K562 treated with DMSO at 1 percent for 4 hours (cell line): ENCODE data around the gene DCTN5. TPM values are rescaled to one million over a fixed set of nuclear protein-coding genes. Genes with fewer than 3 reads are reported as not detected.

Experiments used
- total RNA-seq: library from RNA; unstranded; fragments of 300-600 nt; gene quantifications from 2 replicates; pipeline ENCODE4 v1.2.3, GENCODE V29; 2022; ENCODE audit not compliant: insufficient read depth

Gene DCTN5
- 37.9 and 42.7 TPM in 2 replicates for total RNA-seq

DNA sequence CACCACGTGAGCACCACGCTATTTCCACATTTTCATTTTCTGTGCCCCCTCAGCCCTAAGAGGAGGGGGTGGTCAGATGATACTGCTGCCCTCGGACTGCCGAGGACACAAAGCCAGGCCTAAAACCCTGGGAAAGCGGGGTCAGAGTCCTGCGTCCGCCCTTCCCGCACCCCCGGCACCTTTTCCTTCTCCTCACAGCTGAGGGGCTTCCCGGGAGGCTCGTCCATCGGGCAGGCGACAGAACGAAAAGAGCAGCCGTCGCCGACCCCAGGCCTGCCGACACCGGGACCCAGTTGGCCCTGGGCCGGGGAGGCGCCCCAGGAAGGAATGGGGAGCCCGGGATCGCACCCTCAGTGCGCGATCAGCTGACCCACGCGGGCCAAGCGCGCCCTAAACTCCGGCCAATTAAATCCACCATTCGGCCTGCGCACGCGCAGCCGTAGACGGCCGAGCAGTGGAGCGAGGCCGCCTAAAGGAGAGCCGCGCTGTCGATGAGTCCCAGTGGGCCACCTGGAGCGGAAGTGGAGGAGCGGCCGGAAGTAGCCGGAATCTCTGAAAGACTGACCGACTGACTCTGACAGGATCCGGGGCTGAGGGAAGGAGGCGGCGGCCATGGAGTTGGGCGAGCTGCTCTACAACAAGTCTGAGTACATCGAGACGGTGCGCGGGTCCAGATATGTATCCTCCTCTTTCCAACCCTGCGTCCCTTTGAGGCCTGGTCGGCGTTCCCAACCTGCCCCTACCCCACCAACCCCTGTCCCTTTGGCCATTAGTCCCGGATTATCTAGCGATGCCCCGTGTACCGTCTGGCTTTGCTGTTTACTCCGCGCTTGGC, at the start of gene DCTN5, which contains the start of gene PALB2:
Gene DCTN5, plus strand, starts transcription at position 536 of the 835 bp plus-strand sequence. Its CDS starts 77 bp downstream, at position 613.
Gene PALB2, minus strand, starts transcription at position 380 of the 835 bp plus-strand sequence. Its CDS starts 153 bp downstream, at position 227.

DNA sequence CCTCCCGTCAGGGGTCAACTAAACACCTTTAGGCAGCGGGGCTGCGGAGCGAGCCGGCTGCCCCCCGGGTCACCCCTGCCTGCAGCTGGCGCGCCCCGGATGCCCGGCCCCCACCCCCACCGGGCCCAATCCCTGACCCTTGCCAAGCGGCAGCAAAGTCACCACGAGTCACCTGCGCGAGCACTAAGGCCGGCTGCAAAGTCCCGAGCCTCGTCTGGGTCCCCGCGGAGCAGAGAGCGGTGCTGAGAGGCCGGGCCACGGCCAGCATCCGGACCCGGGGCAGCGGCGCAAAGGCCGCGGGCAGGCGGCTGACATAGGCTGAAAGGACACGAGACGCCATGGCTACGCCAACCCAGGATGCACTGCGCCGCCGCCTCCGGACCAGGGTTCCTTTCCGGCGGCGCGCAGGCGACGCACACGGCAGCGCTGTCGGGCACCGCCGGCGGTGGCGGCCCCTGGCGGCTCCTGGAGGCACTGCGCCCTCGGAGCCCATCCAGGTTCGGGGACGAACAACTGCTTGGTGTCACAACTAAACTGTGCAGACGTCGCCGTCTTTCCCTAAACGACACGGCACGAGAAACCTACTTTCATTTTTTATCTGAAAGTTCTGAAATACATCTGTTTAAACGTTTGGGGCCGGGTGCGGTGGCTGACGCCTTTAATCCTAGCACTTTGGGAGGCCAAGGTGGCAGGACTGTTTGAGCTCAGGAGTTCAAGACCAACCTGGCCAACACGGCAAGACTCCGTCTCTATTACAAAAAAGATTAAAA, 45.1 kb upstream of the DCTN5 start, which contains the start of gene NDUFAB1:
Gene NDUFAB1, minus strand, starts transcription at position 366 of the 770 bp plus-strand sequence. Its CDS starts 26 bp downstream, at position 340.

DNA sequence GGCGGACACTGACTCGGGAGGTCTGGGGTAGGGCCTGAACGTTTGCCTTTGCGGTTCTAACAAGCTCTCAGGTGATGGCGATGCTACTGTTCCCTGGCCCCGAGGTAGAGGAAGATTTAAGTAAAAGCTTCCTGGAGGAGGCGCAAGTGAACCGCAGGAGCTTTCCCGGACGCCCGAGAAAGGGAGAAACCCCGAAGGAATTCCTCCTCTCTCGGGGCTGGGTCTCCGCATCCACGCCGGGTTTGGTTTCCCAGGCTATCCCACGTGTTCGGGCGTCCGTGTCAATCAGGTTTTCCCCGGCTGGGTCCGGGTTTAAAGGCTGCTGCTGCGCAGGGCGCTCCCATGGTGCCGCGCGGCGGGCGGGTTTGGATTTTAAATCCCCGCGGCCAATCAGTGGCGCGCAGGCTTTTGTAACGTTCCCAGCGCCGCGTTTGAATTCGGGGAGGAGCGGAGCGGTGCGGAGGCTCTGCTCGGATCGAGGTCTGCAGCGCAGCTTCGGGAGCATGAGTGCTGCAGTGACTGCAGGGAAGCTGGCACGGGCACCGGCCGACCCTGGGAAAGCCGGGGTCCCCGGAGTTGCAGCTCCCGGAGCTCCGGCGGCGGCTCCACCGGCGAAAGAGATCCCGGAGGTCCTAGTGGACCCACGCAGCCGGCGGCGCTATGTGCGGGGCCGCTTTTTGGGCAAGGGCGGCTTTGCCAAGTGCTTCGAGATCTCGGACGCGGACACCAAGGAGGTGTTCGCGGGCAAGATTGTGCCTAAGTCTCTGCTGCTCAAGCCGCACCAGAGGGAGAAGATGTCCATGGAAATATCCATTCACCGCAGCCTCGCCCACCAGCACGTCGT, 37.4 kb downstream of the DCTN5 start, which contains the start of gene PLK1:
Gene PLK1, plus strand, starts transcription at position 460 of the 844 bp plus-strand sequence. Its CDS starts 44 bp downstream, at position 504.

DNA sequence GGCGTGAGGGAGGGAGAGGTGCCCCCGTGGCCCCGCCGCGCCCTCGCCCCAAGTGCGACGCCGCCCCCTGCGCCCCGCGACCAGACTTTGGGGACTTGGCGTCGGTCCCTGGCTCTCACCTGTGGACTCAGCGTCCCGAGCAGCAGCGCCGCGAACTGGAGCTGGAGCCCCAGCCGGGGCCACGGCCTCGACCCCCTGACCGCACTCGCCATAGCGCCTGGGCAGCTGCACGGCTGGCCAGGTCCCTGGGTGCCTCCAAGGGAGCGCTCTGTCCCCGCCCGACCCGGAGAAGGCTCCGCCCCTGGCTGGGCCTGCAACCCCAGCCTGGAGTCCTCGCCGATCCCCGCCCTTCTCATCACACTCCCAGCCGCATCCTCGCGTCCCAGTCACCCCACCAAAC, 71.7 kb downstream of the DCTN5 start, which contains the start of gene ERN2:
Gene ERN2, minus strand, starts transcription at position 247 of the 400 bp plus-strand sequence. Its CDS starts 35 bp downstream, at position 212.

Other genes with a start within 250 kb of the DCTN5 start
- gene COG7, start 188.3 kb upstream of the DCTN5 start, total RNA-seq, result 7.7 and 9.2 TPM in 2 replicates
- 37.5 and 46.3 TPM in 2 replicates for gene GGA2, start 131.0 kb upstream of the DCTN5 start, total RNA-seq
- gene EARS2, start 84.1 kb upstream of the DCTN5 start, total RNA-seq, result 7.9 and 9.1 TPM in 2 replicates
- gene UBFD1, start 83.7 kb upstream of the DCTN5 start, total RNA-seq, result 54.4 and 60.7 TPM in 2 replicates
- 153 and 177 TPM in 2 replicates for gene NDUFAB1, start 45.1 kb upstream of the DCTN5 start, total RNA-seq
- gene PALB2, start 156 bp upstream of the DCTN5 start, total RNA-seq, result 8.6 and 10.4 TPM in 2 replicates
- 110 and 119 TPM in 2 replicates for gene PLK1, start 37.4 kb downstream of the DCTN5 start, total RNA-seq
- not detected in 2 replicates for gene ERN2, start 71.8 kb downstream of the DCTN5 start, total RNA-seq
- 0.88 and 0.92 TPM in 2 replicates for gene CHP2, start 113.6 kb downstream of the DCTN5 start, total RNA-seq
- 154 and 201 TPM in 2 replicates for gene PRKCB, start 194.5 kb downstream of the DCTN5 start, total RNA-seq